ENCODE measurements around the gene OSM. TPM values are rescaled to one million over a fixed set of nuclear protein-coding genes. Genes with fewer than 3 reads are reported as not detected.
A peak's percentile ranks its signal among the peaks of the same experiment; 100 is the strongest.

Gene OSM
- total RNA-seq, 4 donors from 2014 or later = 0.19 to 5.7 (median 0.19) TPM; not detected in 1

GRCh38 chr22:30295576-30295975 lies 28.9 kb upstream of the OSM start:
- 25 to 70% methylated on average over 1 to 2 of the region's 7 CpGs for WGBS, 2 donors
- intact Hi-C loops (cut with DNase I) = no loop called here
- Histone ChIP-seq H3K9me3 (no peaks in the 10 kb centered on the region), H3K27me3 (no peaks in the 10 kb centered on the region), H3K27ac (peak overlapping the region in 2 of 4 donors; percentile 94 to 99), H3K4me3 (no peak overlapping the region), H3K36me3 (peaks cover 34 to 91% (median 38%) of the 10 kb centered on the region in 3 donors), H3K4me1 (peaks cover 64 to 100% (median 68%) of the 10 kb centered on the region in 3 donors)
- TF ChIP-seq, protein P1, sequence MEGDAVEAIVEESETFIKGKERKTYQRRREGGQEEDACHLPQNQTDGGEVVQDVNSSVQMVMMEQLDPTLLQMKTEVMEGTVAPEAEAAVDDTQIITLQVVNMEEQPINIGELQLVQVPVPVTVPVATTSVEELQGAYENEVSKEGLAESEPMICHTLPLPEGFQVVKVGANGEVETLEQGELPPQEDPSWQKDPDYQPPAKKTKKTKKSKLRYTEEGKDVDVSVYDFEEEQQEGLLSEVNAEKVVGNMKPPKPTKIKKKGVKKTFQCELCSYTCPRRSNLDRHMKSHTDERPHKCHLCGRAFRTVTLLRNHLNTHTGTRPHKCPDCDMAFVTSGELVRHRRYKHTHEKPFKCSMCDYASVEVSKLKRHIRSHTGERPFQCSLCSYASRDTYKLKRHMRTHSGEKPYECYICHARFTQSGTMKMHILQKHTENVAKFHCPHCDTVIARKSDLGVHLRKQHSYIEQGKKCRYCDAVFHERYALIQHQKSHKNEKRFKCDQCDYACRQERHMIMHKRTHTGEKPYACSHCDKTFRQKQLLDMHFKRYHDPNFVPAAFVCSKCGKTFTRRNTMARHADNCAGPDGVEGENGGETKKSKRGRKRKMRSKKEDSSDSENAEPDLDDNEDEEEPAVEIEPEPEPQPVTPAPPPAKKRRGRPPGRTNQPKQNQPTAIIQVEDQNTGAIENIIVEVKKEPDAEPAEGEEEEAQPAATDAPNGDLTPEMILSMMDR (IDR thresholded peaks at IDR 0.05) = no peak
- TF ChIP-seq POLR2A (IDR thresholded peaks at IDR 0.05) = no peak
- DNase-seq = no peak

- WGBS, 2 donors = 100% methylated on average over 6 of the region's 11 CpGs; no CpG with 5 or more reads in 1 of the 2 donors
- no peaks in the 10 kb centered on the region for H3K27me3 ChIP-seq
- H3K36me3 ChIP-seq = peaks cover 34 to 84% (median 38%) of the 10 kb centered on the region in 3 donors
- DNase-seq = no peak
- peaks cover 72 to 100% (median 75%) of the 10 kb centered on the region in 3 donors for H3K4me1 ChIP-seq
- no peak overlapping the region for H3K4me3 ChIP-seq
- no peak for TF ChIP-seq POLR2A (IDR thresholded peaks at IDR 0.05)
- TF ChIP-seq, protein P1 (IDR thresholded peaks at IDR 0.05) = no peak
- H3K9me3 ChIP-seq = no peaks in the 10 kb centered on the region
- peak overlapping the region in 3 of 4 donors; percentile 9 to 99 (median 97) for H3K27ac ChIP-seq
- intact Hi-C loops (cut with DNase I) = no loop called here
Observed at GRCh38 chr22:30294830-30295229, 28.2 kb upstream of the OSM start.

- 13 to 41% methylated on average over 1 to 2 of the region's 9 CpGs for WGBS, 2 donors
- intact Hi-C loops (cut with DNase I) = no loop called here
- DNase-seq = no peak
- H3K4me3 ChIP-seq = no peak overlapping the region
- peak overlapping the region in 3 of 4 donors; percentile 9 to 99 (median 97) for H3K27ac ChIP-seq
- no peaks in the 10 kb centered on the region for H3K9me3 ChIP-seq
- no peaks in the 10 kb centered on the region for H3K27me3 ChIP-seq
- peaks cover 34 to 76% (median 38%) of the 10 kb centered on the region in 3 donors for H3K36me3 ChIP-seq
- no peak for TF ChIP-seq POLR2A (IDR thresholded peaks at IDR 0.05)
- TF ChIP-seq, protein P1 (IDR thresholded peaks at IDR 0.05) = no peak
- H3K4me1 ChIP-seq = peaks cover 69 to 94% (median 71%) of the 10 kb centered on the region in 3 donors
Observed at GRCh38 chr22:30294066-30294465, 27.4 kb upstream of the OSM start.

GRCh38 chr22:30293026-30293425 lies 26.4 kb upstream of the OSM start:
- WGBS, 2 donors = 59 to 88% methylated on average over 1 to 6 of the region's 7 CpGs
- H3K27me3 ChIP-seq = no peaks in the 10 kb centered on the region
- peak overlapping the region; percentile 96 to 99 (median 97) for H3K27ac ChIP-seq
- no peaks in the 10 kb centered on the region for H3K9me3 ChIP-seq
- peaks cover 66 to 93% (median 71%) of the 10 kb centered on the region in 3 donors for H3K4me1 ChIP-seq
- TF ChIP-seq, protein P1 (IDR thresholded peaks at IDR 0.05) = no peak
- no peak for TF ChIP-seq POLR2A (IDR thresholded peaks at IDR 0.05)
- intact Hi-C loops (cut with DNase I) = no loop called here
- peaks cover 34 to 66% (median 38%) of the 10 kb centered on the region in 3 donors for H3K36me3 ChIP-seq
- H3K4me3 ChIP-seq = no peak overlapping the region
- no peak for DNase-seq

- H3K27me3 ChIP-seq = no peaks in the 10 kb centered on the region
- peak overlapping the region; percentile 96 to 99 (median 97) for H3K27ac ChIP-seq
- no peaks in the 10 kb centered on the region for H3K9me3 ChIP-seq
- peaks cover 34 to 59% (median 35%) of the 10 kb centered on the region in 3 donors for H3K36me3 ChIP-seq
- no peak for DNase-seq
- intact Hi-C loops (cut with DNase I) = no loop called here
- peaks cover 65 to 93% (median 66%) of the 10 kb centered on the region in 3 donors for H3K4me1 ChIP-seq
- WGBS, 2 donors = 20 to 83% methylated on average over 2 to 8 of the region's 18 CpGs
- TF ChIP-seq, protein P1 (IDR thresholded peaks at IDR 0.05) = no peak
- no peak for TF ChIP-seq POLR2A (IDR thresholded peaks at IDR 0.05)
- H3K4me3 ChIP-seq = no peak overlapping the region
Observed at GRCh38 chr22:30292069-30292970, 25.7 kb upstream of the OSM start.
